ENCODE results near the gene TBX15.

Gene TBX15

GRCh38 chr1:118984722-118985639 is 3.2 kb downstream of the TBX15 start:
- no peak for DNase-seq (ENCODE audit: low read depth)

- no peak for DNase-seq (ENCODE audit: low read depth)
Measured at GRCh38 chr1:118984086-118984721, 3.9 kb downstream of the TBX15 start.

- DNase-seq (ENCODE audit: low read depth) = no peak
Measured at GRCh38 chr1:118983558-118984041, 4.5 kb downstream of the TBX15 start.

DNA sequence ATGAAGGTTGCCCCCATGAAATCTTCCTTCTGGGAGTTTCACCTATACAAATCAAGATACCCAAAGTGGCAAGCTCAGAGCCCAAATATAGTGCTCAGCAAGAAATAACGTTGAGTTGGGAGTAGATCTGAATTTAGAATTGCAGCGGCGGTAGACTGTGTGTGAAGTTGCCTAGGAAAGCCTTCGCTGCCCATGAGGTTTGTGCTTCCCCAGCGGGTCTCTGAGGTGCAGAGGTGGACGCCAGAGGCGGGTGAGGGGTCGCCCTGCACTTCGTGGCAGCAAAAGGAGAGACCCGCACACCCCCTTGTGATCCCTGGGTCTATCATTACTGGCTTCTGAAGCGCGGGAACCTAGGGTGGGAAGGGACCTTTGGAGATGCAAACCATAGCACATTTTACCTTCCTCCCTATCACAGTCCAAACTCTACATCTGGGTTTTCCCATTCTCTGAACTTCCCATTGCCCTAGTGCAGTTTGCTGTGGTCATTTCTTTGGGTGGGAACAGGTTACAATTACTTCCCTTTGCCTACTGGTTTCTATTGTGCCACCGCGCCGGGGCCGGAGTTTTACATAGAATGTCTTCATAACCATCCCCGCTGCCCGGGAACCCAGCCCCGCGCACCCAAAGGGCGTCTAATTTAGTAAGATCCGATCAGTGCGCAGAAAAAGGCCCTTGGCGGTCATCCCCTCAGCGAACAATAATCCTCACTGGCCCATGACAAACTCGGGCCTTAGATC is 5.2 kb downstream of the TBX15 start:
- DNase-seq (ENCODE audit: low read depth) = no peak

- no peak for DNase-seq (ENCODE audit: low read depth)
Measured at GRCh38 chr1:118982266-118982665, 5.9 kb downstream of the TBX15 start.

DNA sequence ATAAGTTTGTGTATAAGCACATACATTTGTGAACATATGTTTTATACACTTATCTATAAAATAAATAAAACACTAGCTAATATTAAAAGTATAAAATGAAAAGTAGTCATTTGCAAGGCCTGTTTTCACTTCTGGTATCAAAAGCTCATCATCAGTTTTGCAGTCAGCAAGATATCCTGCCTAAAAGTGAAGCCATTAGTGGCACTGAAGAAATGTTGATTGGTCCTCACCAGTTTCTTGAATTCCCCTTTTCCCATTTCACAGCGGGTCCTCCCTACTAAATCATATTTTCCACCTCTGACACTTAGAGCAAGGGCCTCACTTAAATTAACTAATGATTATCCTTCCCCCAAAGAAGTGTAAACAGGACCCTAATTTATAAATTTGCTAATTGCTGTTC is 6.7 kb downstream of the TBX15 start:
- no peak for DNase-seq (ENCODE audit: low read depth)

GRCh38 chr1:118979754-118980575 is 8.2 kb downstream of the TBX15 start:
- no peak for DNase-seq (ENCODE audit: low read depth)

DNA sequence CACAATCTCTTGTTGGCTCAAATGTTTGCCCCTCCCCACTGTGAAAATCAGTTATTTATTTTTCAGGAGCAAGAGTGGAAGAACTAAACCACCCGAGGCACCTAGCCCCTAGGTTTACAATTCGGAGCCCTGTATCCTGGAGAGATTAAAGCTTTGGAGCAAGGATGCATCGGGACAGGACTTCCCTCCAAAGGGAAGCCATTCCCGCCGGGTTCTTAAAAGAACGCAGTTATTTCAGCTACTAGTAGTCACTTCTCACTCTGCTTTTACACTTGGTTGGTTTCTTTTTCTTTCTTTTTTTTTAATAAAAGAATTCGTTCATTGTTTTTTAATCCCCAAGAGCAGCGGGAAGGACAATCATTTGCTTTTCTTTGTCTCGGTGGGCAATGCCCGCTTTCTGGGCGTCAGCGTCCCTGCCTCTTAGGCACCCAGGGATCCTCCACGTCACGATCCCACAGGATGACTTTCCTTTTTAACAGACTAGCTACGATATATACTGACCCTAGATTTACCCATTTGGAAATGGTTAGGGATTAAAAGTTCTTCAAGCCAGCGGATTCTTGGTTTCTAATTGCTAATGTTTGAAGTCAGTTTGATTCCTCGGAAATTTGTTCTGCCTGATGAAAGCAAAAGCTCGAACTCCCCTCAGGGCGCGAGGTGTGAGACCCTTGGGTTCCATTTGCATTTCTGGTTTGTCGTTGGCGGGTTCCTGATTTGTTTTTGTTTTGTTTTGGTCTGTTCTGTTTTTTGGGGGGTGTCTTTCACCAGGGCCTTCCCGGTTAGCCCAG is 9.0 kb downstream of the TBX15 start:
- DNase-seq (ENCODE audit: low read depth) = no peak

GRCh38 chr1:118977600-118977999 is 10.5 kb downstream of the TBX15 start:
- DNase-seq (ENCODE audit: low read depth) = no peak

DNA sequence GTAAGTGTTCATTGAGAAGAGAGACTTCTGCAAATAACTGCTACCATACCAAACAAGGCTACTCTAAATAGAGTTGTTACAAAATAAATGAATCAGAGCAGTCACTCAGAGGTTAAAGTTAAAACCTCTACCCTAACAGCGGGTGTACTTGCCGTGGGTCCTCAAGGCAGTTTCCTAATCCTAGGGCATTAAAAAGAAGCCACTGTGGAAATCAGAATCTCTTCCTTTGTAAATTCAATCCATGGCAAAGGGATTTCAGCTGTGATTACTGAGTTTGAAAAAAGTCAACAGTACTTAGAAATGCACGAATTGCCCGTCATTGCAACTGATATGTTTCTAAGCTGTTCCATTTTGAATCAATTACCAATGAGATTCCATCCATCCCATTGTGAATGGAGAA is 13.5 kb downstream of the TBX15 start:
- no peak for DNase-seq (ENCODE audit: low read depth)

- DNase-seq (ENCODE audit: low read depth) = no peak
Measured at GRCh38 chr1:118973531-118974137, 14.5 kb downstream of the TBX15 start.

GRCh38 chr1:118973032-118973431 is 15.1 kb downstream of the TBX15 start:
- DNase-seq (ENCODE audit: low read depth) = no peak

DNA sequence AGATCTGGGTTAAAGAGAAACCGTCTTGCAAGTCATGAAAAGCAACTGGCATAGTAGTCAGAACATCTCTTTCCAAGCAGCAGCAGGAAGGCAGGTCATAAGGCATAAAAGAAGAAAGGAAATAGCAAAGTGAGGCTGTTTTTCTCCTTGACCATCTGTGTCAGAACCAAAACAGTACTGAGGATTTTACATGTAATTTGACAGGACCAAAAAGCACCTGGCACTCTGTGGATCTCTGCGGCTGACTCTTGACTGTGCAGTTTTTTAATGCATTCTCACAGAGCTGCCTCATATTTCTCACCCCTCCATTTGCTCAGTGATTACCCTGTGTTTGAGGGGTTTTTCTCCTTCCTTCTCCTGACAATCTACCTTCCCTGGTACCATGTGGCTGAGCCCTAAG is 17.7 kb downstream of the TBX15 start:
- DNase-seq (ENCODE audit: low read depth) = no peak

DNA sequence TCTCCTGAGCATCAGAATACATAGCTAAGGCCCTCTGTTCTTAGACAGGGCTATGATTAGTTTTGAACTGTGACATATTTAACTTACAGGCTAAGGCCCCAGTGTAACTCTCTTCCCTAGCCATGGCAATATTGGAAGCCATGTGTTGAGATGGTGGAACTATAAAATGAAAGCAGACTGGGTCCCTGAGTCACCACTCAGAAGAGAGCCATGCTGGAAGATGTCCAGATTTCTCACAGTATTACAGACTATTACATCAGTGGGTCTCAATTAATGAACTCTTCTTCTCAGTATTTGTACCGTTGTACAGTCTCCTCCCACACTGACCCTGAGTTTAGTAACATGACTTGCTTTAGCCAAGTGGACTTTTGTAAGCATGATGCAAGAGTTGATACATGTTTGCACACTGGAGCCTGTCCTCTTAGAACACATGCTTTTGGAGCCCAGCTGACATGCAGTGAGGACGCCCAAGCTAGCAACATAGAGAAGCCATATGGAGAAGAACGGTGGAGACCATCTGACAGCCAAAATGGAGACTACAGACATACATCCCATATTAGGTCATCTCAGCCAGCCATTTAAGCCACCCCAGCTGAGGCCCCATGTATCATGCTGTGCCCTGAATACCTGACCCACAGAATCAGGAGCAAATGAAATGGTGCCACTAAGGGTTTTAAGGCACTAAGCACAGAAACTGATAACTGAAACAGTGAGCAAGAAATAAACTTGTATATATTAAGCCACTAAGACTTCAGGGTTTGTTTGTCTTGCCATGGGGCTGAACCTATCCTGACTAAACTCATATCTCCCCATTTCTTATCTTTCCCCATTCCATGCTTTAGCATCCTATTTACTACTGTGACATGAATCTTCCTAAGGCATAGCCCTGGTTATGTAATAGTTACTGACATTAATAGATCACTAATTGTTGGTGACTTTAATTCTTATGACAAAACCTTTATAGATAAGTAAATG is 24.4 kb downstream of the TBX15 start:
- no peak for DNase-seq (ENCODE audit: low read depth)

DNA sequence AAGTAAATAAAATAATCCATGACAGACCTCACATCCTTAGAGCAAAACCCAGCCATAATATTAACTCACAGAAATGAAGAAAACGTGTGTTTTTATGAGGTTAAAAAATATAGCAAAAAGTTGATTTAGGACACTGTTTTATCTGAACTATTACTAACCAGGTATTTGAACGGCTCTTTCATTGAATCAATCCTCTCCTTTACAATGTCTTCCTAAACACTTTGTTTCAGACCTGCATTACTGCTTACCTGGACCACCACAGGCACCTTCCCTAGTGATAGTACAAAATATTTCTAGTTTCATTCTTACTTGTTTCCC is 25.0 kb downstream of the TBX15 start:
- DNase-seq (ENCODE audit: low read depth) = no peak

GRCh38 chr1:118961156-118961555 is 27.0 kb downstream of the TBX15 start:
- DNase-seq (ENCODE audit: low read depth) = no peak

- no peak for DNase-seq (ENCODE audit: low read depth)
Measured at GRCh38 chr1:118960567-118961136, 27.5 kb downstream of the TBX15 start.

- no peak for DNase-seq (ENCODE audit: low read depth)
Measured at GRCh38 chr1:118960026-118960561, 28.0 kb downstream of the TBX15 start.

All from stimulated activated CD8-positive, alpha-beta memory T cell treated with anti-CD3 and anti-CD28 coated beads, Interleukin-12 subunit alpha, Interleukin-12 subunit beta, amount 100 ng/mL, for 1 hour (primary cell).